Smooth muscle cell (in vitro differentiated cells): Measurements from ENCODE around the gene GNAZ. TPM values are rescaled to one million over a fixed set of nuclear protein-coding genes. Genes with fewer than 3 reads are reported as not detected.

Source experiments
- DNase-seq: peaks from one replicate; lab custom pipeline; 2025; ENCODE audit not compliant: unreplicated experiment; lab: John Stamatoyannopoulos, UW
- H2AFZ ChIP-seq: fragments of 200-600 bp; sonication (generic); 2 replicates; pipeline ENCODE4 v1.6.0; 2016; ENCODE audit warnings: antibody characterized with exemption, low read depth, mild to moderate bottlenecking
- H3F3A ChIP-seq: fragments of 200-600 bp; sonication (generic); 2 replicates; pipeline ENCODE4 v1.6.0; 2017; ENCODE audit warnings: antibody characterized with exemption, low read depth
- H3K27ac ChIP-seq: fragments of 200-600 bp; sonication (generic); 2 replicates; pipeline ENCODE4 v1.5.1; 2016; ENCODE audit warnings: low read depth, mild to moderate bottlenecking
- H3K27me3 ChIP-seq: fragments of 200-600 bp; sonication (generic); 2 replicates; pipeline ENCODE4 v1.6.1; 2016; ENCODE audit warnings: low read depth, mild to moderate bottlenecking
- H3K36me3 ChIP-seq: fragments of 200-600 bp; sonication (generic); 2 replicates; pipeline ENCODE4 v1.5.1; 2016; ENCODE audit warnings: low read depth
- H3K4me1 ChIP-seq: fragments of 200-600 bp; sonication (generic); 2 replicates; pipeline ENCODE4 v1.5.1; 2016; ENCODE audit warnings: low read depth
- H3K4me2 ChIP-seq: fragments of 200-600 bp; sonication (generic); 2 replicates; pipeline ENCODE4 v1.6.0; 2016; ENCODE audit warnings: mild to moderate bottlenecking
- H3K4me3 ChIP-seq: fragments of 200-600 bp; sonication (generic); 2 replicates; pipeline ENCODE4 v1.5.1; 2016; ENCODE audit warnings: mild to moderate bottlenecking
- H3K79me2 ChIP-seq: fragments of 200-600 bp; sonication (generic); 2 replicates; pipeline ENCODE4 v1.6.0; 2016; ENCODE audit warnings: low read depth, mild to moderate bottlenecking
- H3K9ac ChIP-seq: fragments of 200-600 bp; sonication (generic); 2 replicates; pipeline ENCODE4 v1.6.0; 2016; ENCODE audit warnings: low read depth
- H3K9me3 ChIP-seq: fragments of 200-600 bp; sonication (generic); replicated peaks from 2 replicates; pipeline ENCODE4 v1.5.1; 2016; ENCODE audit warnings: low read depth
- H4K20me1 ChIP-seq: fragments of 200-600 bp; sonication (generic); 2 replicates; pipeline ENCODE4 v1.6.0; 2016; ENCODE audit warnings: low read depth
- WGBS: methylation state at CpG from one replicate; pipeline ENCODE4 v1.1.7; 2016; ENCODE audit warnings: low lambda C conversion rate; 5-methylcytosine and 5-hydroxymethylcytosine counted together
- polyA plus RNA-seq: library from polyadenylated mRNA; unstranded; fragments of >200 nt; fragmentation: Nextera tagmentation; extraction: Ambion mirVana; gene quantifications from 2 replicates; pipeline ENCODE4 v1.2.1, GENCODE V29; 2016
- total RNA-seq: library from RNA; depleted of rRNA; stranded (reverse); fragments of >200 nt; gene quantifications from 2 replicates; pipeline ENCODE4 v1.2.3, GENCODE V29; 2014
- TF ChIP-seq, protein P1 (sequence below): fragments of 200-600 bp; sonication (generic); IDR thresholded peaks from 2 replicates; pipeline ENCODE4 v1.5.1; 2017; ENCODE audit warnings: borderline replicate concordance, mild to moderate bottlenecking, antibody characterized with exemption; ENCODE audit not compliant: insufficient read depth, poor library complexity, severe bottlenecking

Gene GNAZ
- total and polyA plus RNA-seq, 2 experiments from 2014 or later = 0.50 to 1.2 TPM

DNA sequence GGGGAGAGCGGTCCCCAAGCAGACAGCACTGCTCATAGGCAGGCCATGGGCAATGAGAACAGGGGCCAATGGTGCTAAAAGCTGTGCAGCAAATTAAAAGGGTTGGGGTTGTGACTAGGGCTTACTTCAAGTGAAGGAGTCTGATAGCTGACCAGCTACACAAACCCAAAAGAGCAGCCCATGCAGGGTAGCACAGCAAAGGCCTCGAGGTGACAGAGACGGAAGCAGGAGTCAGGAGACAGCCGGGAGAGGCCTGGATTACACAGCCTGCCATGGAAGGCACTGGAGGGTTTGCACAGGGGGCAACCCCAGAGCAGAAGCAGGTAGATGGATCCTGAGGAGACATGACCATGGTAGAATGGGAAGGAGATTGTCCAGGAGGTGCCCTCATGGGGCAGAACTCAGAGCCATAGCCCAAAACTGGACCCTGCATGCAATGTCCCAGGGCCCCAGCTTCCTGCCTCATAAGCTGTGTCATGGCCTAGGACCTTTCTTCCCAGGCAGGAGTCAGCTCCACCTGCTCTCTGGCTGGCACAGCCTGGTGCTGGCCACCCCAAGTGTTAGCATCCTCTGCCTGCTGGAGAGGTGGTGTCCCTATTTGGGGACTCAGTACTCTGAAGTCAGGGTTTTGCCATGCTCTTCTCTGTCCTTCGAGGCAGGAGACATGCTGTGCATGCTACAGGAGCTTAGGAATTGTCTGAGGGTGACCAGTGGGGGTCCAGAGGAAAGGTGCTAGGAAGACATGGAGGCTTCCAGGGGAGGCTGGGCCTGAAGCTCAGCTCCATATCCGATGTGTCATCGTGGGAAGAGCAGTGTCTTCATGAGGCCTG, 38.1 kb downstream of the GNAZ start:
- Histone ChIP-seq H3K4me3 (no peak overlapping the region), H3K4me1 (no peaks in the 10 kb centered on the region), H3K27me3 (no peaks in the 10 kb centered on the region), H3K36me3 (no peaks in the 10 kb centered on the region), H3F3A (no peaks in the 10 kb centered on the region), H3K27ac (no peak overlapping the region), H3K79me2 (no peaks in the 10 kb centered on the region), H3K9me3 (no peaks in the 10 kb centered on the region), H2AFZ (no peak overlapping the region), H3K4me2 (no peak overlapping the region), H4K20me1 (no peaks in the 10 kb centered on the region), H3K9ac (no peak overlapping the region)
- 90% methylated on average over 7 of the region's 7 CpGs for WGBS
- no peak for DNase-seq
- TF ChIP-seq, protein P1, sequence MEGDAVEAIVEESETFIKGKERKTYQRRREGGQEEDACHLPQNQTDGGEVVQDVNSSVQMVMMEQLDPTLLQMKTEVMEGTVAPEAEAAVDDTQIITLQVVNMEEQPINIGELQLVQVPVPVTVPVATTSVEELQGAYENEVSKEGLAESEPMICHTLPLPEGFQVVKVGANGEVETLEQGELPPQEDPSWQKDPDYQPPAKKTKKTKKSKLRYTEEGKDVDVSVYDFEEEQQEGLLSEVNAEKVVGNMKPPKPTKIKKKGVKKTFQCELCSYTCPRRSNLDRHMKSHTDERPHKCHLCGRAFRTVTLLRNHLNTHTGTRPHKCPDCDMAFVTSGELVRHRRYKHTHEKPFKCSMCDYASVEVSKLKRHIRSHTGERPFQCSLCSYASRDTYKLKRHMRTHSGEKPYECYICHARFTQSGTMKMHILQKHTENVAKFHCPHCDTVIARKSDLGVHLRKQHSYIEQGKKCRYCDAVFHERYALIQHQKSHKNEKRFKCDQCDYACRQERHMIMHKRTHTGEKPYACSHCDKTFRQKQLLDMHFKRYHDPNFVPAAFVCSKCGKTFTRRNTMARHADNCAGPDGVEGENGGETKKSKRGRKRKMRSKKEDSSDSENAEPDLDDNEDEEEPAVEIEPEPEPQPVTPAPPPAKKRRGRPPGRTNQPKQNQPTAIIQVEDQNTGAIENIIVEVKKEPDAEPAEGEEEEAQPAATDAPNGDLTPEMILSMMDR = no peak

DNA sequence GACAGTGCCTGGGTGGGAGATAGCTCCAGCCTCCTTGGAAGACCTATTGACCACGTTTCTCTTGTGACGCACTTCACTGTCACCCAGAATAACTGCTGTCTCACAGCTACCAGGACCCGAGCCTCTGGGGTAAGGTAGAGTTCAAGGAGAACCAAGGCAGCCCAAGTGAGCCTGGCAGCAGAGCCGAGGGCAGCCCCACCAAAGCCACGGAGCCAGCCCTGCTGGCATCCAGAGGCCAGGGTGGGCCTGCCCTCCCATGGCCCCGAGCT, 38.7 kb downstream of the GNAZ start:
- Histone ChIP-seq H4K20me1 (no peaks in the 10 kb centered on the region), H3F3A (no peaks in the 10 kb centered on the region), H2AFZ (no peak overlapping the region), H3K4me2 (no peak overlapping the region), H3K9ac (no peak overlapping the region), H3K27me3 (no peaks in the 10 kb centered on the region), H3K4me3 (no peak overlapping the region), H3K79me2 (no peaks in the 10 kb centered on the region), H3K9me3 (no peaks in the 10 kb centered on the region), H3K4me1 (no peaks in the 10 kb centered on the region), H3K27ac (no peak overlapping the region), H3K36me3 (no peaks in the 10 kb centered on the region)
- 90% methylated on average over 6 of the region's 6 CpGs for WGBS
- TF ChIP-seq, protein P1 = no peak
- DNase-seq = no peak

DNA sequence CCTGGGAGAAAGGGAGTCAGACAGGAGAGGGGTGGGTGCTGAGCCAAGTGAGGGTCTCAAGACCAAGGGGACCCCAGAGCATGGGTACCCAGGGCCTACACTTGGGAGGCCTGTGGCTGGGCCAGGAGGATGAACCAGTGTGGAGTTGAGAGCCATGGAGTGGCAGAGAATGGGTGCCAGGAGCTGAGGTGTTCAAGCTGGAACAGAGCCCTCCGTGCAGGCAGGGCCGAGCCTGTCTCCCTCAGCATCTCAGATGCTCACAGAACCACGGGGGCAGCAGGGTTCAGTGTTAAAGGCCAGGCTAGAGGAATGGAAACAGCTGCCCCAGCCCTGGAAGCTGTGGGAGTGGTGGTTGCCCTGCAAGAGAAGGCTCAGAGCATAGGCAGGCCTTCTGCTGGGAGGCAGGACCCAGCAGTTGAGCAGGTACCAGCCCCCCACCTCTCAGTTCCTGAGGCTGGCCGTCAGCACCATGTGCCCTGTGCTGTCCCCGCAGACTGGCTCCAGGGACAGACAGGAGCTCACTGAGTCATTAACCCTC, 39.2 kb downstream of the GNAZ start:
- no peaks in the 10 kb centered on the region for H3K27me3 ChIP-seq
- 85% methylated on average over 5 of the region's 5 CpGs for WGBS
- TF ChIP-seq, protein P1 = no peak
- DNase-seq = no peak
- no peaks in the 10 kb centered on the region for H3K9me3 ChIP-seq
- H3K4me3 ChIP-seq = no peak overlapping the region
- H3K4me2 ChIP-seq = no peak overlapping the region
- no peaks in the 10 kb centered on the region for H4K20me1 ChIP-seq
- H3F3A ChIP-seq = no peaks in the 10 kb centered on the region
- no peaks in the 10 kb centered on the region for H3K79me2 ChIP-seq
- no peaks in the 10 kb centered on the region for H3K4me1 ChIP-seq
- no peaks in the 10 kb centered on the region for H3K36me3 ChIP-seq
- no peak overlapping the region for H3K27ac ChIP-seq
- H3K9ac ChIP-seq = no peak overlapping the region
- no peak overlapping the region for H2AFZ ChIP-seq
